ENCODE measurements around the gene MYH10.

DNA sequence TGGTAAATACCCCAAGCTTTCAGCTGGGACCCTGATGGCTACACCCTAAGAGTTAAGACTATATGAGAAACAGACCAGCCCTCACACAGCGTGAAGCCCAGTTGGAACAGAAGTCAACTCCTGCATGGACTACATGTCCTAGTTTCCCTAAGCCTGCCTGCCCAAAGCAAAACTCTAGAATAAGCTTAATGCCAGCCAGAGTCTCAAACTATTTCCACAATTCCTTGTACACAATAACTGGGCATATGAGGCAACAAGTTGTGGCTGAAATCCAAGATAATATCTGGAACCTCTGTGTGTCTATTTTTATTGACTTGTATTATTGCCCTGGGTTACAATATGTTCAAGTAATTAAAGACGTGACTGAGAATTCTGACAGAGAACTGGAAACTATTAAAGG, 19.4 kb downstream of the MYH10 start:
- TF ChIP-seq EZH2phosphoT487 (conservative IDR thresholded peaks at IDR 0.05; ENCODE audit: low read length), result no peak
- TF ChIP-seq, protein P1, sequence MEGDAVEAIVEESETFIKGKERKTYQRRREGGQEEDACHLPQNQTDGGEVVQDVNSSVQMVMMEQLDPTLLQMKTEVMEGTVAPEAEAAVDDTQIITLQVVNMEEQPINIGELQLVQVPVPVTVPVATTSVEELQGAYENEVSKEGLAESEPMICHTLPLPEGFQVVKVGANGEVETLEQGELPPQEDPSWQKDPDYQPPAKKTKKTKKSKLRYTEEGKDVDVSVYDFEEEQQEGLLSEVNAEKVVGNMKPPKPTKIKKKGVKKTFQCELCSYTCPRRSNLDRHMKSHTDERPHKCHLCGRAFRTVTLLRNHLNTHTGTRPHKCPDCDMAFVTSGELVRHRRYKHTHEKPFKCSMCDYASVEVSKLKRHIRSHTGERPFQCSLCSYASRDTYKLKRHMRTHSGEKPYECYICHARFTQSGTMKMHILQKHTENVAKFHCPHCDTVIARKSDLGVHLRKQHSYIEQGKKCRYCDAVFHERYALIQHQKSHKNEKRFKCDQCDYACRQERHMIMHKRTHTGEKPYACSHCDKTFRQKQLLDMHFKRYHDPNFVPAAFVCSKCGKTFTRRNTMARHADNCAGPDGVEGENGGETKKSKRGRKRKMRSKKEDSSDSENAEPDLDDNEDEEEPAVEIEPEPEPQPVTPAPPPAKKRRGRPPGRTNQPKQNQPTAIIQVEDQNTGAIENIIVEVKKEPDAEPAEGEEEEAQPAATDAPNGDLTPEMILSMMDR (IDR thresholded peaks at IDR 0.05; ENCODE audit: insufficient read depth, low read length, poor library complexity, severe bottlenecking), result no peak
